NCI-H2171 treated with DMSO at 0.1 percent for 48 hours (cell line): ENCODE data around the gene SCYL1.

ENCODE experiments used
- DNase-seq: peaks from one replicate; lab custom pipeline; 2025; lab: John Stamatoyannopoulos, UW

The SCYL1 gene

GRCh38 chr11:65571420-65571819, 46.5 kb downstream of the SCYL1 start:
- DNase-seq, result no peak

GRCh38 chr11:65571940-65572339, 47.1 kb downstream of the SCYL1 start:
- DNase-seq, result peak; percentile 68

GRCh38 chr11:65572356-65573051, 47.6 kb downstream of the SCYL1 start, which contains the start of gene FAM89B:
TSS of gene FAM89B (plus strand) at chr11:65572538. CDS start at chr11:65572670, 132 bp downstream.
- peak; percentile 79 for DNase-seq

- DNase-seq, result no peak
Measured at GRCh38 chr11:65573391-65574079, 48.7 kb downstream of the SCYL1 start.

GRCh38 chr11:65574109-65574810, 49.4 kb downstream of the SCYL1 start:
- DNase-seq, result peak; percentile 74

GRCh38 chr11:65574811-65575567, 50.1 kb downstream of the SCYL1 start:
- DNase-seq, result peak; percentile 56

GRCh38 chr11:65575568-65576231, 50.8 kb downstream of the SCYL1 start, which contains the start of gene EHBP1L1:
TSS of gene EHBP1L1 (plus strand) at chr11:65576053. CDS start at chr11:65576303, 250 bp downstream.
- DNase-seq, result peak; percentile 38

GRCh38 chr11:65576232-65576866, 51.5 kb downstream of the SCYL1 start:
- DNase-seq, result no peak

- DNase-seq, result no peak
Measured at GRCh38 chr11:65576867-65577755, 52.2 kb downstream of the SCYL1 start.

GRCh38 chr11:65577756-65578109, 52.9 kb downstream of the SCYL1 start:
- no peak for DNase-seq

GRCh38 chr11:65578134-65578533, 53.3 kb downstream of the SCYL1 start:
- no peak for DNase-seq

- no peak for DNase-seq
Measured at GRCh38 chr11:65578667-65579066, 53.8 kb downstream of the SCYL1 start.

- no peak for DNase-seq
Measured at GRCh38 chr11:65579291-65579690, 54.4 kb downstream of the SCYL1 start.

GRCh38 chr11:65580031-65580692, 55.3 kb downstream of the SCYL1 start:
- no peak for DNase-seq

GRCh38 chr11:65580756-65581155, 55.9 kb downstream of the SCYL1 start:
- no peak for DNase-seq

- DNase-seq, result no peak
Measured at GRCh38 chr11:65581928-65582327, 57.0 kb downstream of the SCYL1 start.

- DNase-seq, result no peak
Measured at GRCh38 chr11:65583589-65583988, 58.7 kb downstream of the SCYL1 start.

- DNase-seq, result no peak
Measured at GRCh38 chr11:65584106-65584505, 59.2 kb downstream of the SCYL1 start.

GRCh38 chr11:65584723-65585171, 59.9 kb downstream of the SCYL1 start:
- DNase-seq, result no peak
